Panc1 (cell line): ENCODE measurements around the gene CHCHD1. TPM values are rescaled to one million over a fixed set of nuclear protein-coding genes. Genes with fewer than 3 reads are reported as not detected.

ENCODE experiments used
- ATAC-seq: fragments of 200-7000 bp; cut with Tn5 transposase; 2 replicates; pipeline ENCODE4 v1.9.1; 2020; ENCODE audit warnings: mild to moderate bottlenecking, moderate library complexity
- BruUV-seq: library from RNA; stranded (reverse); fragments of 400-500 nt; replicated peaks from 2 replicates; lab custom pipeline; 2021; lab: Mats Ljungman, UMichigan
- CTCF ChIA-PET: fragments of 300-600 bp; sonication (Branson Sonifier 250); formaldehyde crosslinking; loops from one replicate; lab custom pipeline; 2022; ENCODE audit warnings: antibody characterized with exemption; lab: Charles Lee
- POLR2A ChIA-PET: fragments of 300-600 bp; sonication (Branson Sonifier 250); formaldehyde crosslinking; loops from one replicate; lab custom pipeline; 2022; ENCODE audit warnings: antibody characterized with exemption; lab: Charles Lee
- DNase-seq: peaks from one replicate; pipeline ENCODE4 v3.0.0-alpha.2; 2010; ENCODE audit warnings: low read depth, low spot score
- H3K27ac ChIP-seq: 2 replicates; pipeline ENCODE4 v1.5.1; 2011; ENCODE audit warnings: mild to moderate bottlenecking, low read length, inconsistent platforms
- H3K27me3 ChIP-seq: fragments of 200-500 bp; sonication (Bioruptor generic); 2 replicates; pipeline ENCODE4 v1.6.0; 2014; ENCODE audit warnings: low read length, inconsistent platforms; ENCODE audit not compliant: control insufficient read depth, insufficient read depth
- H3K36me3 ChIP-seq: fragments of 200-500 bp; sonication (Bioruptor generic); 2 replicates; pipeline ENCODE4 v1.5.1; 2014; ENCODE audit warnings: inconsistent platforms, mild to moderate bottlenecking, low read length, moderate library complexity; ENCODE audit not compliant: control insufficient read depth, insufficient read depth
- H3K4me1 ChIP-seq: 2 replicates; pipeline ENCODE4 v1.5.1; 2011; ENCODE audit warnings: inconsistent platforms, mild to moderate bottlenecking, low read length, moderate library complexity; ENCODE audit not compliant: control insufficient read depth, insufficient read depth
- H3K4me3 ChIP-seq, 2 experiments: 2 replicates each; pipeline ENCODE4 v1.5.1; 2011 to 2012; ENCODE audit warnings: low read depth in 2 of 2, low read length in 2 of 2, mild to moderate bottlenecking in 2 of 2, inconsistent platforms in 1 of 2, moderate library complexity in 1 of 2
- H3K9me3 ChIP-seq: fragments of 200-500 bp; sonication (Bioruptor generic); 2 replicates; pipeline ENCODE4 v1.5.1; 2014; ENCODE audit warnings: low read depth, mild to moderate bottlenecking, inconsistent platforms, low read length, moderate library complexity; ENCODE audit not compliant: control insufficient read depth, insufficient read depth
- CTCF ChIP-seq: fragments of 450-650 bp; IDR thresholded peaks from 2 replicates; pipeline ENCODE4 v1.5.1; 2017; ENCODE audit warnings: mild to moderate bottlenecking
- POLR2AphosphoS5 ChIP-seq: IDR thresholded peaks from 2 replicates; pipeline ENCODE4 v1.6.1; 2012; ENCODE audit warnings: mild to moderate bottlenecking, low read depth, low read length, moderate library complexity
- REST ChIP-seq, 2 experiments: IDR thresholded peaks; 2 replicates each; pipeline ENCODE4 v1.6.1; 2011 to 2012; ENCODE audit warnings: low read depth in 2 of 2, control low read depth in 1 of 2, low read length in 1 of 2, mild to moderate bottlenecking in 1 of 2, moderate library complexity in 1 of 2; ENCODE audit not compliant: insufficient read depth in 1 of 2
- SIN3A ChIP-seq: IDR thresholded peaks from 2 replicates; pipeline ENCODE4 v1.6.1; 2012; ENCODE audit warnings: low read depth, mild to moderate bottlenecking, low read length, moderate library complexity, borderline replicate concordance; ENCODE audit not compliant: insufficient read depth
- TCF7L2 ChIP-seq: IDR thresholded peaks from 2 replicates; pipeline ENCODE4 v1.6.1; 2011; ENCODE audit warnings: mild to moderate bottlenecking, low read depth, low read length, inconsistent platforms
- in situ Hi-C: cut with HindIII; loops from 2 replicates; pipeline ENCODE4 v1.10.0; 2016; ENCODE audit warnings: low sequenced_read_pairs, low pct_unique_long_range_greater_than_20kb
- intact Hi-C: fragments of 100-400 bp; cut with micrococcal nuclease; formaldehyde crosslinking; loops from one replicate; pipeline ENCODE4 v1.10.0; 2022; ENCODE audit not compliant: unreplicated experiment
- total RNA-seq: library from RNA; stranded (reverse); gene quantifications from one replicate; pipeline ENCODE4 v1.2.1, GENCODE V29; 2021; ENCODE audit not compliant: unreplicated experiment

CHCHD1 gene
- total RNA-seq, 1 experiment from 2014 or later: 41.2 TPM

GRCh38 chr10:73810358-73810734 is 28.5 kb downstream of the CHCHD1 start:
- no peaks in the 10 kb centered on the region for H3K27me3 ChIP-seq
- H3K9me3 ChIP-seq: no peaks in the 10 kb centered on the region
- peak overlapping the region; percentile 80 for H3K27ac ChIP-seq
- H3K36me3 ChIP-seq: peaks cover 3% of the 10 kb centered on the region; the same call in 1 of the 2 replicates
- DNase-seq: no peak
- intact Hi-C loops: no loop called here
- no peak for ATAC-seq
- 0 out of 2 replicates have a peak, but pooled peaks cover 9% of the 10 kb centered on the region for H3K4me1 ChIP-seq
- ChIA-PET POLR2A (no interaction called here), CTCF (interaction anchor here (0.7 kb wide), 2 partner anchors 35 to 1020 kb away, joined by 3 read pairs; no protein-coding TSS in a partner anchor)
- no peak for TF ChIP-seq CTCF
- no peak for TF ChIP-seq POLR2AphosphoS5
- TF ChIP-seq SIN3A: no peak
- TF ChIP-seq REST (IDR thresholded peaks at IDR 0.05; ENCODE audit: insufficient read depth in 1 of 2, low read depth in 2 of 2, low read length in 1 of 2): no peak
- TF ChIP-seq TCF7L2: no peak
- in situ Hi-C loops: no loop called here
- BruUV-seq: no TSS peak
- peak overlapping the region; percentile 61 to 72 for H3K4me3 ChIP-seq

GRCh38 chr10:73810735-73811465 is 29.1 kb downstream of the CHCHD1 start:
- intact Hi-C loops (no loop called here), in situ Hi-C loops (no loop called here)
- CTCF ChIA-PET: interaction anchor here (0.7 kb wide), 2 partner anchors 34 to 1021 kb away, joined by 3 read pairs; no protein-coding TSS in a partner anchor
- BruUV-seq: no TSS peak
- Histone ChIP-seq H3K27me3 (no peaks in the 10 kb centered on the region), H3K27ac (peak overlapping the region; percentile 80), H3K4me1 (0 out of 2 replicates have a peak, but pooled peaks cover 9% of the 10 kb centered on the region), H3K9me3 (no peaks in the 10 kb centered on the region), H3K36me3 (peaks cover 6% of the 10 kb centered on the region; the same call in 1 of the 2 replicates), H3K4me3 (peak overlapping the region; percentile 61 to 72)
- TF ChIP-seq POLR2AphosphoS5 (no peak), CTCF (no peak), TCF7L2 (no peak), REST (IDR thresholded peaks at IDR 0.05; ENCODE audit: insufficient read depth in 1 of 2, low read depth in 2 of 2, low read length in 1 of 2) (no peak), SIN3A (no peak)
- POLR2A ChIA-PET: no interaction called here
- peak; percentile 60 for ATAC-seq
- no peak for DNase-seq
